A549 (cell line): ENCODE results near the gene ZNF407. TPM values are rescaled to one million over a fixed set of nuclear protein-coding genes. Genes with fewer than 3 reads are reported as not detected.
"Not testable (repeated sequence)": the region's sequence is repeated elsewhere in the genome, so short reads cannot be mapped to it uniquely, and the experiment has no call there.

ENCODE experiments used
- ATAC-seq, 2 experiments: fragments of 200-7000 bp in 1 of 2; fragments of >200 bp in 1 of 2; cut with Nextera tagmentation in 1 of 2; cut with Tn5 transposase in 1 of 2; 3 replicates each; pipeline versions ENCODE4 v1.8.0 to v1.9.1; 2018 to 2020; ENCODE audit warnings: mild to moderate bottlenecking in 1 of 2, moderate library complexity in 1 of 2
- CTCF ChIA-PET: fragments of 300-600 bp; sonication (Branson Sonifier 250); formaldehyde crosslinking; extraction: SDS; loops from one replicate; lab custom pipeline; 2021; ENCODE audit warnings: antibody characterized with exemption, inconsistent platforms; lab: Yijun Ruan, JAX
- POLR2A ChIA-PET: fragments of 350-600 bp; formaldehyde crosslinking; extraction: SDS; loops from one replicate; lab custom pipeline; 2021; ENCODE audit warnings: antibody characterized with exemption, inconsistent platforms; lab: Yijun Ruan, JAX
- DNase-seq, 2 experiments: peaks; one replicate each; pipeline versions ENCODE4 v3.0.0 to v3.0.0-alpha.2; 2011 to 2016; ENCODE audit warnings: low read depth in 1 of 2, low spot score in 1 of 2
- FAIRE-seq: peaks from 2 replicates; lab custom pipeline; 2011; peaks lifted over from hg19 to GRCh38; lab: Jason Lieb, UNC
- H3K27ac ChIP-seq, 2 experiments: fragments of >200 bp; sonication (Bioruptor Twin); formaldehyde crosslinking; 3 replicates each; pipeline ENCODE4 v1.5.1; 2016 to 2017
- H3K4me1 ChIP-seq: fragments of >200 bp; sonication (Bioruptor Twin); formaldehyde crosslinking; 3 replicates; pipeline ENCODE4 v1.6.1; 2016
- H3K4me2 ChIP-seq: fragments of >200 bp; sonication (Bioruptor Twin); formaldehyde crosslinking; 3 replicates; pipeline ENCODE4 v1.6.1; 2016
- H3K4me3 ChIP-seq: fragments of >200 bp; sonication (Bioruptor Twin); formaldehyde crosslinking; 3 replicates; pipeline ENCODE4 v1.5.1; 2016
- H3K9me3 ChIP-seq: fragments of >200 bp; sonication (Bioruptor Twin); formaldehyde crosslinking; 3 replicates; pipeline ENCODE4 v1.6.1; 2016
- BHLHE40 ChIP-seq: IDR thresholded peaks from 2 replicates; pipeline ENCODE4 v1.6.1; 2012; ENCODE audit warnings: low read depth, low read length, inconsistent platforms
- CEBPB ChIP-seq, 2 experiments: fragments of >200 bp in 1 of 2; sonication (Bioruptor Twin) in 1 of 2; formaldehyde crosslinking in 1 of 2; IDR thresholded peaks; 2 replicates each; pipeline ENCODE4 v1.6.1; 2012 to 2016
- CHD2 ChIP-seq: fragments of 150-350 bp; IDR thresholded peaks from 2 replicates; pipeline ENCODE4 v1.6.1; 2014; ENCODE audit warnings: low read length; ENCODE audit not compliant: partially characterized antibody
- CHD4 ChIP-seq: fragments of 200-600 bp; sonication (generic); IDR thresholded peaks from 2 replicates; pipeline ENCODE4 v1.6.1; 2016; ENCODE audit warnings: antibody characterized with exemption, mild to moderate bottlenecking, borderline replicate concordance
- EP300 ChIP-seq, 2 experiments: fragments of >200 bp; sonication (Bioruptor Twin); formaldehyde crosslinking; IDR thresholded peaks; 2 replicates in 1 of 2; 3 replicates in 1 of 2; pipeline ENCODE4 v1.6.1; 2016 to 2017
- GATA3 ChIP-seq: IDR thresholded peaks from 2 replicates; pipeline ENCODE4 v1.6.1; 2012; ENCODE audit warnings: borderline replicate concordance
- HDAC2 ChIP-seq: fragments of 200-600 bp; sonication (generic); IDR thresholded peaks from 2 replicates; pipeline ENCODE4 v1.6.1; 2016
- HEYL ChIP-seq: fragments of 250-450 bp; sonication (Bioruptor Pico); IDR thresholded peaks from 2 replicates; pipeline ENCODE4 v1.8.0; 2021; ENCODE audit warnings: mild to moderate bottlenecking, moderate library complexity
- HOXB13 ChIP-seq: fragments of 250-450 bp; sonication (Bioruptor Pico); IDR thresholded peaks from 2 replicates; pipeline ENCODE4 v1.5.0; 2020; ENCODE audit warnings: low read depth, mild to moderate bottlenecking, moderate library complexity
- HOXB5 ChIP-seq: fragments of 250-450 bp; sonication (Bioruptor Pico); IDR thresholded peaks from 2 replicates; pipeline ENCODE4 v1.5.0; 2020; ENCODE audit warnings: mild to moderate bottlenecking, moderate library complexity
- KDM1A ChIP-seq: fragments of 200-600 bp; sonication (generic); IDR thresholded peaks from 2 replicates; pipeline ENCODE4 v1.6.1; 2016; ENCODE audit warnings: low read depth, mild to moderate bottlenecking
- MAZ ChIP-seq: fragments of 150-350 bp; IDR thresholded peaks from 2 replicates; pipeline ENCODE4 v1.6.1; 2014; ENCODE audit warnings: antibody characterized with exemption, low read depth, low read length, borderline replicate concordance
- NFE2L2 ChIP-seq: fragments of 150-350 bp; conservative IDR thresholded peaks from 2 replicates; pipeline ENCODE4 v1.6.1; 2014; ENCODE audit warnings: low read length
- POLR2A ChIP-seq: IDR thresholded peaks from 2 replicates; pipeline ENCODE4 v1.6.1; 2012; ENCODE audit warnings: mild to moderate bottlenecking, low read length
- RARB ChIP-seq: fragments of 250-450 bp; sonication (Bioruptor Pico); IDR thresholded peaks from 2 replicates; pipeline ENCODE4 v1.8.0; 2021; ENCODE audit warnings: mild to moderate bottlenecking, moderate library complexity
- RNF2 ChIP-seq: fragments of 200-600 bp; sonication (generic); IDR thresholded peaks from 2 replicates; pipeline ENCODE4 v1.6.1; 2016; ENCODE audit warnings: low read depth, mild to moderate bottlenecking, antibody characterized with exemption, moderate library complexity, borderline replicate concordance
- TFCP2L1 ChIP-seq: fragments of 250-450 bp; sonication (Bioruptor Pico); IDR thresholded peaks from 2 replicates; pipeline ENCODE4 v1.5.0; 2021; ENCODE audit warnings: mild to moderate bottlenecking
- ZNF302 ChIP-seq: fragments of 250-450 bp; sonication (Bioruptor Pico); IDR thresholded peaks from 2 replicates; pipeline ENCODE4 v1.9.0; 2021; ENCODE audit warnings: inconsistent platforms, mild to moderate bottlenecking, moderate library complexity
- WGBS: methylation state at CpG from one replicate; pipeline ENCODE4 v1.1.6; 2017; ENCODE audit errors: missing lambda C conversion rate; 5-methylcytosine and 5-hydroxymethylcytosine counted together
- polyA plus RNA-seq, 4 experiments: library from polyadenylated mRNA; depleted of rRNA in 3 of 4; stranded (reverse); fragments of >200 nt; fragmentation: RNase III in 1 of 4; extraction: RNeasy Plus Mini Kit Qiagen cat#74134 plus additional on column Dnase treatment in 1 of 4; gene quantifications; 2 replicates in 3 of 4; 3 replicates in 1 of 4; pipeline ENCODE4 v1.2.3, GENCODE V29; 2011 to 2017
- TF ChIP-seq, protein P1 (sequence below): IDR thresholded peaks from 2 replicates; pipeline ENCODE4 v1.6.1; 2012
- TF ChIP-seq, protein P2 (sequence below): fragments of 150-350 bp; IDR thresholded peaks from 2 replicates; pipeline ENCODE4 v1.6.1; 2014; ENCODE audit warnings: low read depth, mild to moderate bottlenecking, low read length
- TF ChIP-seq, protein P3 (sequence below): IDR thresholded peaks from 2 replicates; pipeline ENCODE4 v1.6.1; 2012; ENCODE audit warnings: low read depth, borderline replicate concordance
- TF ChIP-seq, protein P4 (sequence below): fragments of 250-450 bp; sonication (Bioruptor Pico); IDR thresholded peaks from 2 replicates; pipeline ENCODE4 v1.5.0; 2020; ENCODE audit warnings: low read depth, mild to moderate bottlenecking, moderate library complexity

ZNF407 gene
- polyA plus RNA-seq, 2 of the 4 experiments (the other 2 are of a cell fraction), result 2.5 to 3.0 TPM

DNA sequence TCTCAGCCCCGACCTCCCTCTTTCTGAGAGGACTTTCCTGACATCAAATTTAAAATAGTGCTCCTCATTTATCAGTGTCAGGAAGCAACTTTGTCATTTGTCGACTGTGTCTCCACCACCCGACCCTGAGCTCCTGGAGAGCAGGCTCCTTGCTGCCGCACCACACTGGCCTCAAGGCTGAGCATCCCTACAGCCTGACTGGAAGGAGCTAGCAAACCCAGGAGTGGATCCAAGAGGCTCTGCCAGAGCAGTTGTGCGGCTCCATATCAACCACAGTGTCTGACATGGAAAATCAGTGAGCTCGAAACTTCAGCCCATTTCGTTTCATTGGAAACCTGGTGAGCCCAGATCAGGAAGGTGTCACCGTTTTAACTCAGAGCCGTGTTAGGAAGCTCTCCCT is 486.1 kb downstream of the ZNF407 start (continued):
- TF ChIP-seq CHD4 (no peak), POLR2A (no peak)

DNA sequence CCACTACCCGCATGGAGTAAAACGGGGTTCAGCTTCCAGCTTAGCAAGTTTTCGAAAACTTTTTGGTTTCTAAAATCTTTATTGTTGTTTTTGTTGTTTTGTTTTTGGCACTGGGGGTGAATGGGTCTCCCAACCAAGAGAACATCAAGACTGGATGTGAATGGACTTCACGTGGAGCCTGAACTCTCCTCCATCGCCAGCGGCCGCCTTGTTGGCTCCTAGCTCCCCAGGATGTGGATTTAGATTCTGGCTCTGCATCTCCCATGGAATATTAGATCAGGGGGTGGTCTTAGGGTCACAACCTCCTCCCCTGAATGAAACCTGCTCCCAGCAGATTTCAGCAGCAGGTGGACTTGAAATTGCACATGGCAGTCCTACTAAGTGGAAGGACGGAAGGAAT is 488.0 kb downstream of the ZNF407 start:
- CTCF ChIA-PET, result interaction anchor here (1.2 kb wide), 1 partner anchor 9 kb away, joined by 3 read pairs; no protein-coding TSS in a partner anchor
- H3K27ac ChIP-seq, H3K9me3 ChIP-seq, H3K4me1 ChIP-seq, DNase-seq, ATAC-seq, POLR2A ChIA-PET, H3K4me3 ChIP-seq, FAIRE-seq, H3K4me2 ChIP-seq: not testable (repeated sequence)
- 56% methylated on average over 6 of the region's 8 CpGs for WGBS

DNA sequence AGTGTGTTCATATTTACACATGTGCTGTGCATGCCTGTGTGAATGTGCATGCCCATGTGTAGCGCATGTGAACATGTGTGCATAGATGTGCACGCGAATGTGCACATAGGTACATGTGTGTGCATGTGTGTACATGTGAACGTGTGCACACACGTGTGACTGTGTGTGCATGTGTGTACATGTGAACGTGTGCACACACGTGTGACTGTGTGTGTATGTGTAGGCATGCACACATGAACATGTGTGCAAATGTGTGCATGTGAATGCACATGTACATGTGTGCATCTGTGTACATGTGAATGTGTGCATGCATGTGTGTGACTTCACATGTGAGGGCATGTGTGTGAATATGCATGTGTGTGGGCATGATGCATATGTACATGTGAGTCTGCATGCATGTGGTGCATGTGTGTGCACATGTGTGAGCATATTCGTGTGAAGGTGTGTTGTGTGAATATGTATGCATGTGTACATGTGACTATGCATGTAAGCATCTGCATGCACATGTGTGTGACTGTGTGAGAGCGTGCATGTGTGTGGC is 488.9 kb downstream of the ZNF407 start:
- no peak for ATAC-seq
- H3K4me3 ChIP-seq, result no peak overlapping the region
- H3K27ac ChIP-seq, result no peak overlapping the region
- DNase-seq, result no peak
- no peak for FAIRE-seq
- H3K4me1 ChIP-seq, result no peaks in the 10 kb centered on the region
- 64% methylated on average over 9 of the region's 9 CpGs for WGBS
- no peak for TF ChIP-seq HDAC2
- no peak for TF ChIP-seq TFCP2L1 (CRISPR knock-in tag)
- TF ChIP-seq KDM1A, result no peak
- TF ChIP-seq ZNF302 (CRISPR knock-in tag), result no peak
- TF ChIP-seq, protein P1, sequence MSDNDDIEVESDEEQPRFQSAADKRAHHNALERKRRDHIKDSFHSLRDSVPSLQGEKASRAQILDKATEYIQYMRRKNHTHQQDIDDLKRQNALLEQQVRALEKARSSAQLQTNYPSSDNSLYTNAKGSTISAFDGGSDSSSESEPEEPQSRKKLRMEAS, result no peak
- no peak for TF ChIP-seq CEBPB (IDR thresholded peaks at IDR 0.05)
- TF ChIP-seq MAZ, result no peak
- no peak for TF ChIP-seq BHLHE40
- no peak for TF ChIP-seq EP300 (IDR thresholded peaks at IDR 0.05)
- no peak for TF ChIP-seq HOXB5
- no peak for TF ChIP-seq HEYL (CRISPR knock-in tag)
- TF ChIP-seq, protein P2, sequence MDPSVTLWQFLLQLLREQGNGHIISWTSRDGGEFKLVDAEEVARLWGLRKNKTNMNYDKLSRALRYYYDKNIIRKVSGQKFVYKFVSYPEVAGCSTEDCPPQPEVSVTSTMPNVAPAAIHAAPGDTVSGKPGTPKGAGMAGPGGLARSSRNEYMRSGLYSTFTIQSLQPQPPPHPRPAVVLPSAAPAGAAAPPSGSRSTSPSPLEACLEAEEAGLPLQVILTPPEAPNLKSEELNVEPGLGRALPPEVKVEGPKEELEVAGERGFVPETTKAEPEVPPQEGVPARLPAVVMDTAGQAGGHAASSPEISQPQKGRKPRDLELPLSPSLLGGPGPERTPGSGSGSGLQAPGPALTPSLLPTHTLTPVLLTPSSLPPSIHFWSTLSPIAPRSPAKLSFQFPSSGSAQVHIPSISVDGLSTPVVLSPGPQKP, result no peak
- no peak for TF ChIP-seq RARB (CRISPR knock-in tag)
- TF ChIP-seq GATA3, result no peak
- TF ChIP-seq HOXB13 (CRISPR knock-in tag), result no peak
- TF ChIP-seq, protein P3, sequence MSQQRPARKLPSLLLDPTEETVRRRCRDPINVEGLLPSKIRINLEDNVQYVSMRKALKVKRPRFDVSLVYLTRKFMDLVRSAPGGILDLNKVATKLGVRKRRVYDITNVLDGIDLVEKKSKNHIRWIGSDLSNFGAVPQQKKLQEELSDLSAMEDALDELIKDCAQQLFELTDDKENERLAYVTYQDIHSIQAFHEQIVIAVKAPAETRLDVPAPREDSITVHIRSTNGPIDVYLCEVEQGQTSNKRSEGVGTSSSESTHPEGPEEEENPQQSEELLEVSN, result no peak
- no peak for TF ChIP-seq RNF2
- TF ChIP-seq, protein P4, sequence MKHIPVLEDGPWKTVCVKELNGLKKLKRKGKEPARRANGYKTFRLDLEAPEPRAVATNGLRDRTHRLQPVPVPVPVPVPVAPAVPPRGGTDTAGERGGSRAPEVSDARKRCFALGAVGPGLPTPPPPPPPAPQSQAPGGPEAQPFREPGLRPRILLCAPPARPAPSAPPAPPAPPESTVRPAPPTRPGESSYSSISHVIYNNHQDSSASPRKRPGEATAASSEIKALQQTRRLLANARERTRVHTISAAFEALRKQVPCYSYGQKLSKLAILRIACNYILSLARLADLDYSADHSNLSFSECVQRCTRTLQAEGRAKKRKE (CRISPR knock-in tag), result no peak
- no peak for TF ChIP-seq NFE2L2
- no peak for TF ChIP-seq CHD2
- TF ChIP-seq, all 56 proteins: peak for 0
- ChIA-PET CTCF (no interaction called here), POLR2A (no interaction called here)
- no peak overlapping the region for H3K4me2 ChIP-seq
- H3K9me3 ChIP-seq, result no peaks in the 10 kb centered on the region
